ENCODE measurements around the gene DDX20.
A peak's percentile ranks its signal among the peaks of the same experiment; 100 is the strongest.
"Not testable (repeated sequence)": the region's sequence is repeated elsewhere in the genome, so short reads cannot be mapped to it uniquely, and the experiment has no call there.

Gene DDX20

DNA sequence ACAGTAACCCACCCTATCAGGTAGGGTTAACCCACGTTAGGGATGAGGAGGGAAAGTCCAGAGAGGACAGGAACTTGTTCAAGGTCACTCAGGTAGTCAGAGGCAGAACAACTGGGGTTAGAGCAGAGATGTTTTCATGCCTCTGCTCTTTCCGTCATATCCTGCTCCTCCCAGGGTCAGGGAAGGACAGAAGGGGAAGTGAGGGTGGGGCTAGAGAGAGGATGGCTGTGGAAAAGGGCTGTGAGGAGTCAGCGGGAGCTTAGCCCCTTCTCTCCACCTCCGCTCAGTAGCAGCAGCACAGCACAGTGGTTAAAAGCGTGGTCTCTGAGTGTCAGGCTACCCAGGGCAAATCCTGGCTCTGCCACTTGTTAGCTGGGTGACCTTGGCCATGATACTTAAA is 36.5 kb downstream of the DDX20 start:
- DNase-seq (ENCODE audit: low spot score), result no peak

DNA sequence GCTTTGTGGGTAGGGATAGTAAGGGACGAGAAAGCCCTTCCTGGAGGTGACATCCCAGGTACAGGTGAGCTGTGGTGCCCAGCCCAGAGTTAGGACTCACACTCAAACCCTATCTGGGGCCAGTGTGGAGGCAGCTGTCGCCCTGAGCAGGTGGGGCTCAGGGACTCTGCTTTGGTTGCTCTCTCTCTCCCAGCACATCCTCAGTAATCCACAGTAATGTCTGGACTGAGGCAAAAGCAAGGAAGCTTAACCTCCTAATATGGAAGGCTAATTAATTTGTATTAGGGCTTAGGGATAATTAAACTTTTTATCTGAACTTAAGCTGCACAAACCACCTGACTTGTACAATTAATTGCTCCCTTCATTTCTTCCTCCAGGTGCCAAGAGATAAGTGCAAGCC is 38.2 kb downstream of the DDX20 start:
- DNase-seq (ENCODE audit: low spot score), result no peak

DNA sequence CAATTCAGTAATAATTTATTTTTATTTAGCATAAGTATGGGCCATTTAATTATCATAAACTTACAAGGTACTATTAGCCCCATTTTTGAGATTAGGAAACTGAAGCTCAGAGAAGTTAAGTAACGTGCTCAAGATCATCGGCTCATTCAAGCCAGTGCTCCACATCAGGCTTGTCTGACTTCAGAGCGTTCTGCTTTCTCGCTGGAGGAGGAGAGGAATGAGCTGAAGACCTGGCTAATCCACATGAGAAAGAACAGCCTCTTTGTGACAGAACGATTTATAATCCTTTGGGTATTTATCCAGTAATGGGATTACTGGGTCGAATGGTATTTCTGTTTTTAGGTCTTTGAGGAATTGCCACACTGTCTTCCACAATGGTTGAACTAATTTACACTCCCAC is 39.7 kb downstream of the DDX20 start:
- no peak for DNase-seq (ENCODE audit: low spot score)

DNA sequence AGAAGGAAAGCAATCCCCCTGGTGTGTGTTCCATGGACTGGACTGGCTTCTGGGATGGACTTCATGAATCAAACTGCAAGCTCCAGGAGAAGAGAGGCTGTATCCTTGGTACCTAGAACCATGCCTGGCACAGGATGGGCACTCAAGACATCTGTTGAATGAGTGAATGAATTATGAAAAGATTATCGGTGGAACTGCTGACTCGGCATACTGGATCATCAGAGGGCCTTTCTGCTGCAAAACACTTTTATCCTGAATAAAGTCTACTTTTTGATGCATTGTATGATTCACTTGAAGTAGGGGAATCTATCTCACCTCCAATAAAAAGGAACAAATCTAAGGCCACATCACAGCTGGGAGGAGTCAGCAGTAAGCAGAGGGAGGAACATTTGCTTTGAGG is 42.9 kb downstream of the DDX20 start:
- DNase-seq (ENCODE audit: low spot score), result no peak

DNA sequence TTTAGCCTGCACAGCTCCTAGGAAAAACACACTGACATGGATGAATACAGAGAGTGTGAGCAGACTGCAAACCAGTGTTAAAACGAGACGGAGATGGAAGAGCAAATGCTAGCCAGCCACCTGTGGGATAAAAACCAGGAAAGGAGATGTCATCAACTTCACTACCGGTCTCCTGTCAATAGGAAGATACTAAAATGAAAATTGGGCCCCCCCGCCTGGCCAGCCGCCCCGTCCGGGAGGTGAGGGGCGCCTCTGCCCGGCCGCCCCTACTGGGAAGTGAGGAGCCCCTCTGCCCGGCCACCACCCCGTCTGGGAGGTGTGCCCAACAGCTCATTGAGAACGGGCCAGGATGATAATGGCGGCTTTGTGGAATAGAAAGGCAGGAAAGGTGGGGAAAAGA is 44.0 kb downstream of the DDX20 start:
- DNase-seq (ENCODE audit: low spot score), result not testable (repeated sequence)

DNA sequence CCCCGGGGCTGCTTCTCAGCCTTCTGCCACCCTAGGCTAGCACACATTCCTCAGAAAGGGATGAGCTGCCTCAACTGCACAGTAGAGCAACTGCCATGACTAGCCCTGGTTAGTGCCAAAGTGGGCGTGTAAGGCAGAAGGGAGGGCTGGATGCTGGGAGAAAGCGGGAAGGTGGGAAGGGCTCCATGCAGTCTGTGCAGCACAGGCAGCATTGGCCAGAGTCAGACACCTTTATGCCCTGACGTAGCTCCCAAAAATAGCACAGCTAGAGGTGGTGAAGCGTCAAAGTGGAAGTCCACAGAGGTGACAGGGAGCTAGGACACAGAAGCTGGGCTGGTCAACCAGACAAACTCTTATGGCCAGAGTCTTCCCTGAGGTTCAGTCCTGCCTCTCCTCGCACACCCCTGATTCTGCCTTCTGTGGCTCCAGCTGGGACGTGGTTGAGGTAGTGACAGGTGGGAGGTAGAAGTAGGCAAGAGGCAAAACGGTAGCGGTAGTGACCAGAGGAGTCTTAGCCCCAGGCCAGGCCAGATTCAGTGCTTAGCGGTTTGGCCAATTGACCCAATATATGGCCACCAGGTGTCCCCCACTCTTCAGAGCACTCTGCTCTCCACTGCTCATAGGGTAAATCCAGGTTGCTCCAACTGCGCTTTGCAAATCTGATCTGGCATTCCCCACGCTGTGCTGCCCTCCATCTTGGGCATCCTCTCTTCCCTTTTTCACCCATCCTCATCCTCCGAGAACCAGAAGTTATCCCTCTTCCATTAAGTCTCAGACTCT is 45.6 kb downstream of the DDX20 start:
- no peak for DNase-seq (ENCODE audit: low spot score)

DNA sequence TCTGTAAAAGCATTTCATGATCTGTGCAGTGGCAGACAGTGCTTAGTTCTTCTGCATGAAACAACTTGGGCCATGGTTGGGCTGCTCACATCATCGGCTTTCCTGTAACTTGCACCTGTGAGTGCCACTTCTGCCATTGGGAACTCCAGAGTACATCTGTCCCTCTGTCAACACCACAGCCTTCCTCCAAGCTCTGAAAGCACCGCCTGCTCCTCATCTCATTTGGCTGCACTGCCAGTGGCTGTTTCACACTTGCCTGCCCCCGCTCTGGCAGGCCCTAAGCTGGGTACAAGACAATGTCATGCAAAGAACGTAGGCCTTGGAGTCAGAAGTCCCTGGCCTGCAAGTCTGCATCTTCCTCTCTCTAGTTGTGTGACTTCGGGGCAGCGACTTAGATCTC is 46.4 kb downstream of the DDX20 start:
- no peak for DNase-seq (ENCODE audit: low spot score)

DNA sequence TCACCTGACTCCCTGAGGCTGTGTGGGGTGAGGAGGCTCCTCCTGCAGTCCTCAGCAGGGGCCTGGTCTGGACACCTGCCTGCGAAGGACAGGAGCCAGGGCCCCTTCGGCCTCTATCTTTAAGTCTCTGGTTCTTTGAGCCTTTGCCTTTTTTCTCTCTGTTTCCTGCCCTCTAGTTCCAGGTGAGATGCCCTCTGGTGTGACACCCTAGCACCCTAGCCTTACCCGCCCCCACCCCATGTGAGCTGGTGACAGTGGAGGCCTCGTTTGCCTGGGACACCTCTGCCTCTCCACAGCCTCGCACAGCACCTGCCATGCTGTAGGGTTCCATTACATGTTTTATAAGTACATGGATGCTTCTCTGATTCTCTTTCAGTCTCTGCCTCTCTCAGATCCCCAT is 47.3 kb downstream of the DDX20 start:
- no peak for DNase-seq (ENCODE audit: low spot score)

DNA sequence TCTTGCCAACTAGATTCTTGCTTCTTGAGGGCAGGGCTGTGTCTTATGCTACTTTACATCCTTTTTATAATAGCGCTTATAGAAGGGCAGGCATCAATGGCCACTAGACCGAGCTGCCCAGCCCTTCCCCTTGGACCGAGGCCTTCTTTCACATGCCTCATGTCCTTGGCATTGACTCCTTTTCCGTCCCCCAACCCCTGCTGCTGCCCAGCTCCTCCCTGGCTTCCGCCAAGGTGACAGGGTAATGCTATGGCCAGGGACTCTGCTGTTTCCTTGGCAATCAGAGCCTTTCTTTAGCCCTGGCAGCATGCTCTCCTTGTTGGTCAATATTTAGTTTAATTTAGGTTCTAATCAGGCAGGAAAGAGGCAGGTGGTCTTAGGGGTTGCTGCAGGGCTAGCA is 48.2 kb downstream of the DDX20 start:
- no peak for DNase-seq (ENCODE audit: low spot score)

DNA sequence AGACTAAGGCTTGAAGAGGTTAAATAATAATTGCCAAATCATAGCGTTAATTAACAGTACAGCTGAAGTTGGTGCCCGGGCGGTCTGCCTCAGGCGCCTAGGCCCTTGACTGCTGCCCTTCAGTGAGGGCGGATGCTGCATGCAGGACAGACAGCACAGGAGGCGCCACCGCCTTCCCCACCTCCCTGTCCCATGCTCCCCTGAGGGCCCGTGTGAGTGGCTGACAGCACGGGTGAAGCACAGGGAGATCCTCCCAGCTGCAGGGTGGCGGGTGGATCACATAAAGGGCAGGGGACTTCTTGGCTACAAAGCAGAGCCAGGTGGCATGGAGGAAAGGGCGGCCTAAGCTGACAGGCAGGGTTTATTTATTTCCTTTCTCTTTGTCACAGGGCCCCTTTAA is 49.1 kb downstream of the DDX20 start:
- DNase-seq (ENCODE audit: low spot score), result no peak

DNA sequence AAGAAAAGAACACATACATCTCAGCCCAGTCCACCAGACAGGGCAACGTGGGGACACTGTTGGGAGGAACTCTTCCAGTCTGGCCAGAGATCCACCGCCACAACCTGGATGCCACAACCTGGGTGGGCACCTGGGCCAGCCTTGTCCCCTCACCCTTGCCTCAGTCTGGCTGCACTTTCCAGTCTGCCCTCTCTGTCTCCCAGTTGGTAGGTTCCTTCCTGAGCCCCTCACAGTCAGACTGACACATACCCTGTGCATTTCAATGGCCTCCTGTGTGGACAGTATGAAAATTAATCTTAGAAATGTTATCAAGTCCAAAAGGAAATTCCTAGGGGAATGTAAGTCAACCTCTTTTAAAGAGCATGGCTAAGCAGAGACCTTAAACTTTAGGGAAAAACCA is 49.5 kb downstream of the DDX20 start:
- no peak for DNase-seq (ENCODE audit: low spot score)

DNA sequence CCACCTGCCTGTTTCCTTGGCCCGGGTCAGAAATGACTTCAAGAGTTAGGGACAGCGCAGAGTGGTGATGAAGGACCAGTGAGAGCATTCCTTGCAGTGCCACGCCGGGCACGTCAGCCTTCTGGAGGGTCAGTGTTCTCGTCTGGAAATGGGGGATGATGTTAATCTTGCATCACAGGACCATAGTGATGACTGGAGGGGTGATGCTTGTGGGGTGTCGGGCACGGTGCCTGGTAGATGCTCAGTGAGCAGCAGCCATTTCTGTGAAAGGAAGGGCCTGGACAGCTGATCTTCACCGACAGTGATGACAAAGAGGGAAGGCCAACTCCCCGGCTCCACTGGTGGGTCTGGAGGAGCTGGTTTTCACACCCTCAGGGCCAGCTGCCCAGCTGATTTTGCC is 56.2 kb downstream of the DDX20 start:
- DNase-seq (ENCODE audit: low spot score), result no peak

DNA sequence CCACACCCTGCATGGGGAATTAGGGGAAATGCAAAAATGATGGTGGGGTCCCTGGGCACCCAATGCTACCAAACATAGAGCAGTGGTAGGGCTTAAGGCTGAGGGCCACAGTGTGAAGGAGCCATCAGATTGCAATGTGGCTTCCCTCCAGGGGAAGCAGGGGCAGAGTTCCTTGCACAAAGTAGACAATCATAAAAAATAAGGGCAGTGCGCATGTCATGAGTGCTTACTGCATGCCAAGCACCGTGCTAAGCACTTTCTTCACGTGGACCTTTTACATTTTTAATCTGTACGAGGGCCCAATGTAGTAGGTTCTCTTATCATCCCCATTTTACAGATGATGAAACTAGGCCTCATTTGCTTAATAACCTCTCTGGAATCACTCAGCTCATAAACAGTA is 56.6 kb downstream of the DDX20 start:
- DNase-seq (ENCODE audit: low spot score), result no peak

DNA sequence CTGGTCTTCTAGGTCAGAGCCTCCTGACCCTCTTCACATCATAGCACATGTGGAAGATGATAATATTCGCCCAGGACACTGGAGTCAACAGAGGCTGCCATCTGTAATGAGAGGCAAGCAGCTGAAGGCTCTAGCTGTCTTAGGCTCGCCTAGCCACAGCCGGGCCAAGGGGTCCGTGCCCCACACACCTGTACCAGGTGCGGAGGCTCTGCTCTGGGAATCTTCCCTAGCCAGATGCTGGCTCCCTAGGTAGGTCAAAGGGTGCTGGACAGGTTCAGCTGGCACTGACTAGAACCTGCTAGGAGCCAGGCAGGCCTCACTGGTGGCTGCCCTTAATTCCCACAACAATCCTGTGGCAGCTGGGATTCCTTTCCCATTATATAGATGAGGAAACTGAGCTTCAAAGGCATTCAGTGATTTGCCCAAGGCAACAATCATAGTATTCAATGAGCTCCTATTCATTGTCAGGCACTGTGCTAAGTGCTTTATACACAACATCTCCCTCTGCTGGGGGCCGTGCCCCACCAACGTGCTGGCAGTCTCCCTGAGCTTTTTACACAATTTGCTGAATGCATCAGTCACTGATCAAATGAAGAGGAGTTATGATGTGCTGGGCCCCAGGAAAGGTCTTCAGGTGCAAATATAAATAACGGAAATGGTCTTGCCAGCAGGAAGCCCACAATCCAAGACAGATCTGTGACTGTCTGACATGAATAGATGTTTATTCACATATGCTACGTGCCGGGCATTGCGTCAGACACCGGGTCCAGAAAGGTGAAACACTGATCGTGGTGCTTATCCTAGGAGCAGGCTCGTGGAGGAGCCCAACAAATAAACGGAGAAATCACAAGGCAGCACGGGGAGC is 58.0 kb downstream of the DDX20 start:
- no peak for DNase-seq (ENCODE audit: low spot score)

DNA sequence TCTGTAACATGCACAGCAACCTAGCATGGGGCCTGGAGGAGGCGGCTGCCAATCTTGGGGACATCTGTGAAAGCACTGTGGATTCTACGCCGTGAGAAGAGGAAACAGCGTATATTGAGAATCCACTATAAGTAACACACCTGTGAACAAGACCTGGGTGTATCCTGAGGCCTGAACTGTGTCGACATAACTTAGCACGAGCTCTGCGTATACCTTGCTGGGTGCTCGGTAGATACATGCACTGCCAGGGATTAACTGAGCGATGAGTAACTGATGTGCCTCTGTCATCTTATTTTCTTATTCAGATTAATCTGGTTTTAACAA is 58.6 kb downstream of the DDX20 start:
- DNase-seq (ENCODE audit: low spot score), result no peak

DNA sequence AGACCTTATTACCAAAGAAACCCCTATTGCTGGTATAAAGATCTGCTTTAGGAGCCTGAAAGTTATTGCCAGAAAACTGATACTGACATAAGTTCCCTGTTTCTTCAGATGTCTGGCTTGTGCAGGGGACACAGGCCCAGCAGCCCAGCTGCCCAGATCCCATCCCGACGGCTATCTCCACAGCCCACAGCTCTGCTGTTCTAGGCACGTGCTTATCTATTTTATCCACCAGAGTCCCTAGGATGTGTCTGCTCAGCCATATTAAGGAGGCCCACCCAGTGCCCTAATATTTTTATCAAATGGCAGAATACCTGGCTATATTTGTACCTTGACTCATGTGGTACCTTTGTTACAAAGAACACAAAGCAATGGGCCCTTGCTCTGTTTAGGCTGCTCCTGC is 58.9 kb downstream of the DDX20 start:
- DNase-seq (ENCODE audit: low spot score), result peak; percentile 4

Data from hematopoietic multipotent progenitor cell treated with erythropoietin and hydrocortisone succinate and interleukin-3 and kit ligand, for 15 days (in vitro differentiated cells).